ACHN (cell line): Measurements from ENCODE around the gene ASB3.

ENCODE experiments used
- DNase-seq: peaks from one replicate; pipeline ENCODE4 v3.0.0-alpha.2; 2015
- in situ Hi-C: cut with HindIII; loops from 2 replicates; pipeline ENCODE4 v1.10.0; 2017; ENCODE audit warnings: low sequenced_read_pairs, low pct_ligation_motif_present, low pct_unique_long_range_greater_than_20kb

The ASB3 gene

GRCh38 chr2:53630026-53630606 is 156.6 kb downstream of the ASB3 start:
- in situ Hi-C loops = no loop called here
- no peak for DNase-seq

- in situ Hi-C loops = no loop called here
- DNase-seq = no peak
Measured at GRCh38 chr2:53629501-53629900, 157.3 kb downstream of the ASB3 start.

GRCh38 chr2:53629001-53629400 is 157.8 kb downstream of the ASB3 start:
- in situ Hi-C loops = no loop called here
- no peak for DNase-seq

GRCh38 chr2:53622141-53622540 is 164.6 kb downstream of the ASB3 start:
- DNase-seq = no peak
- in situ Hi-C loops = no loop called here

GRCh38 chr2:53620981-53621380 is 165.8 kb downstream of the ASB3 start:
- in situ Hi-C loops = no loop called here
- DNase-seq = no peak
